Glutamatergic neuron (in vitro differentiated cells): ENCODE data around the gene PSMG1. TPM values are rescaled to one million over a fixed set of nuclear protein-coding genes. Genes with fewer than 3 reads are reported as not detected.
A peak's percentile ranks its signal among the peaks of the same experiment; 100 is the strongest.

ENCODE experiments used
- DNase-seq: peaks from one replicate; pipeline ENCODE4 v3.0.0; 2022
- H3K27ac Mint-ChIP-seq: one replicate; pipeline ENCODE4 v1.8.0; 2020; ENCODE audit warnings: mild to moderate bottlenecking, mixed read lengths, inconsistent platforms; ENCODE audit not compliant: unreplicated experiment
- H3K27me3 Mint-ChIP-seq: one replicate; pipeline ENCODE4 v1.8.0; 2020; ENCODE audit warnings: mild to moderate bottlenecking, moderate library complexity, mixed read lengths, inconsistent platforms; ENCODE audit not compliant: unreplicated experiment
- H3K36me3 Mint-ChIP-seq: one replicate; pipeline ENCODE4 v1.8.0; 2020; ENCODE audit warnings: mild to moderate bottlenecking, mixed read lengths, inconsistent platforms; ENCODE audit not compliant: unreplicated experiment
- H3K4me1 Mint-ChIP-seq: one replicate; pipeline ENCODE4 v1.8.0; 2020; ENCODE audit warnings: mild to moderate bottlenecking, low read depth, mixed read lengths, inconsistent platforms; ENCODE audit not compliant: unreplicated experiment
- H3K4me3 Mint-ChIP-seq: one replicate; pipeline ENCODE4 v1.8.0; 2020; ENCODE audit warnings: mild to moderate bottlenecking, mixed read lengths, inconsistent platforms; ENCODE audit not compliant: unreplicated experiment
- H3K9me3 Mint-ChIP-seq: one replicate; pipeline ENCODE4 v1.8.0; 2020; ENCODE audit warnings: mild to moderate bottlenecking, moderate library complexity, mixed read lengths, inconsistent platforms; ENCODE audit not compliant: unreplicated experiment
- total RNA-seq: library from RNA; stranded (reverse); fragmentation: NEBNext Ultra II Directional; extraction: Animal tissue kit (Norgen Biotek cat#: 25700); gene quantifications from one replicate; pipeline ENCODE4 v1.2.1, GENCODE V29; 2021; ENCODE audit not compliant: unreplicated experiment
- TF ChIP-seq, protein P1 (sequence below): fragments of 200-600 bp; sonication (generic); IDR thresholded peaks from one replicate; pipeline ENCODE4 v1.5.0; 2021; ENCODE audit not compliant: partially characterized antibody, unreplicated experiment

Gene PSMG1
- total RNA-seq, 1 donor from 2014 or later, result 28.7 TPM

DNA sequence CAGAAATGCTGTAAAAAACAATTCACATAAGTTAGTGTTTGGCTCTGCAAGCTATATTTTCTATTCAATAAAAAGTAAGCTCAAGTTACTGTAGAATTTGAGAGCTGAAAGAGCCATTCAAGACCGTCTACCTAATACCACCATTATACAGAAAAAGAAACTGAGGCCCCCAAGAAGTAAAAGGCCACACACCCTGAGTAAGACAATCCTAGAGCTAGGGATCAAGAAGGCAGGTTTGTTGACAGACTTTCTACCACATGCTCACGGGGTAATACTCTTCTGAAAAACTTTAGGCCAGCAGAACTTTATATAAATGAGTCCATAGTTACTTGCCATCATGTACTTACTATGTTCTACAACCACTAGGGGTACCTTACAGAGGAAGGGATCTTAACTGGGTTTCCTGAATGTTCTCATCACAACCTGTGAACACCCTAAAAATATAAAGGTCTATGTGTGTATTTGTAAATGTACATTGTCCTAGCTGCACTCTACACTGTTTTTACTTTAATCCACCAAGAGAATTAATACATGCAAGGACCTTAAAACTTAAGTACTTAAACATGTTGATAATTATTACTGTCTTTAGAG lies 2.7 kb downstream of the PSMG1 start:
- H3K9me3 Mint-ChIP-seq, result peaks cover 12% of the 10 kb centered on the region
- DNase-seq, result no peak
- H3K36me3 Mint-ChIP-seq, result no peaks in the 10 kb centered on the region
- no peak overlapping the region for H3K27ac Mint-ChIP-seq
- H3K4me3 Mint-ChIP-seq, result no peak overlapping the region
- H3K4me1 Mint-ChIP-seq, result peaks cover 11% of the 10 kb centered on the region
- peaks cover 10% of the 10 kb centered on the region for H3K27me3 Mint-ChIP-seq
- TF ChIP-seq, protein P1, sequence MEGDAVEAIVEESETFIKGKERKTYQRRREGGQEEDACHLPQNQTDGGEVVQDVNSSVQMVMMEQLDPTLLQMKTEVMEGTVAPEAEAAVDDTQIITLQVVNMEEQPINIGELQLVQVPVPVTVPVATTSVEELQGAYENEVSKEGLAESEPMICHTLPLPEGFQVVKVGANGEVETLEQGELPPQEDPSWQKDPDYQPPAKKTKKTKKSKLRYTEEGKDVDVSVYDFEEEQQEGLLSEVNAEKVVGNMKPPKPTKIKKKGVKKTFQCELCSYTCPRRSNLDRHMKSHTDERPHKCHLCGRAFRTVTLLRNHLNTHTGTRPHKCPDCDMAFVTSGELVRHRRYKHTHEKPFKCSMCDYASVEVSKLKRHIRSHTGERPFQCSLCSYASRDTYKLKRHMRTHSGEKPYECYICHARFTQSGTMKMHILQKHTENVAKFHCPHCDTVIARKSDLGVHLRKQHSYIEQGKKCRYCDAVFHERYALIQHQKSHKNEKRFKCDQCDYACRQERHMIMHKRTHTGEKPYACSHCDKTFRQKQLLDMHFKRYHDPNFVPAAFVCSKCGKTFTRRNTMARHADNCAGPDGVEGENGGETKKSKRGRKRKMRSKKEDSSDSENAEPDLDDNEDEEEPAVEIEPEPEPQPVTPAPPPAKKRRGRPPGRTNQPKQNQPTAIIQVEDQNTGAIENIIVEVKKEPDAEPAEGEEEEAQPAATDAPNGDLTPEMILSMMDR, result peak; percentile 25

DNA sequence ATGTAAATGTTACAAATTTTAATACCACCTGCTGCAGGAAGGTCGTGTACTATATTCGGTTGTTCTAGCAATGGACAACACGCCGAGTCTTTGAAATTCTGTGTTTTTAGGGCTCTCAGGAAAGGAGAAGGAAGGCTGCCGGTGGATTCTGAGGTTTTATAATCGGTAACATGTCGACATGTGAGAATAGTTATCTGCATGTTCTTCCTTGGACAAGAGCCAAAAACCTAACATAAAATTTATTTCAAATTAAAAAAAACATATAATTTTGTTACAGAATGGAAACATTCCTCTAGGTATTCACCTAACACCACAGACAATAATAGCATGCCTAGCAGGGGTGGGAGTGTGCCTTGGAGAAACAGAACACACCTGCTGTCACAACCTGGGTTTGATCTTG lies 4.8 kb downstream of the PSMG1 start:
- DNase-seq, result no peak
- no peak overlapping the region for H3K27ac Mint-ChIP-seq
- TF ChIP-seq, protein P1, result no peak
- peaks cover 10% of the 10 kb centered on the region for H3K27me3 Mint-ChIP-seq
- no peaks in the 10 kb centered on the region for H3K36me3 Mint-ChIP-seq
- H3K9me3 Mint-ChIP-seq, result peaks cover 9% of the 10 kb centered on the region
- peaks cover 5% of the 10 kb centered on the region for H3K4me1 Mint-ChIP-seq
- H3K4me3 Mint-ChIP-seq, result no peak overlapping the region

DNA sequence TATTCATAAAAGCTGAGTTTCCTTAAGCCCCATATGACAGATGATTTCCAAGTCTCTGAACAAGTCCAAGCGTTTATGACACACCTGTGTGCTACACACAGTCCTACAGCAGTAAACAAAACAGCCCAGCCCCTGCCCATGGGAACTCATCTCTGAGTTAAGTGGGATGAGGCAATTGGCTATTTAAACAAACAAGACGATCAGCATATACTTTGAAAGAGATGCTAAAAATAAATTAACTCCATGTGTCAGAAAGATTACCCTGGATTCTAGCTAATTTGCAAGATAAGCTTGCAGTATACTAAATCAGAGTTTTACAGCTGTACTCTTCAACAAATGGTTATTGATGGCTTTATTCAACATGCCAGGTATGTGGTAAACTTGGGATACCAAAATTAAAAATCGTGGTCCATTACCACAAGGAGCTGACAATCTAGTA lies 7.0 kb downstream of the PSMG1 start:
- Mint-ChIP-seq H3K4me3 (no peak overlapping the region), H3K27me3 (peaks cover 3% of the 10 kb centered on the region), H3K4me1 (peaks cover 3% of the 10 kb centered on the region), H3K9me3 (peaks cover 6% of the 10 kb centered on the region), H3K36me3 (no peaks in the 10 kb centered on the region), H3K27ac (no peak overlapping the region)
- TF ChIP-seq, protein P1, result no peak
- no peak for DNase-seq

DNA sequence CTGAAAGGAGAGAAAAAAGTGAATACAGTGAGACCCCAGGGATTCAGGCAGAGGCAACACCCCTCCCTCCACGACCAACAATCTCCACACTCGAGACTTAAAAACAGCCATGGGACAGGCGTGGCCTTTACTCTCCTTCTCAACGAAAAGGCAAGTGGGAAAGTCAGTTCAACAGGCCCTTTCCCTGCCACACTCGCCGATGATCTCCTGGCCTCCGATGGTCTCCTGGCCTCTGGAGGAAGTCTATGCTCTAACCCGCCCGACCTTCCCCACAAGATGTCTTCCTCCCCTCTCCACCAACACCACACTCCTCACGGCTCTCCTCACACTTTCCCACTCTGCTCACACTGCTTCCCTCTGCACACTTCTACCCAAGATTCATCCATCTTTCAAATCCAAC lies 7.6 kb downstream of the PSMG1 start:
- H3K4me3 Mint-ChIP-seq, result no peak overlapping the region
- no peak for DNase-seq
- peaks cover 3% of the 10 kb centered on the region for H3K4me1 Mint-ChIP-seq
- TF ChIP-seq, protein P1, result no peak
- no peaks in the 10 kb centered on the region for H3K36me3 Mint-ChIP-seq
- peaks cover 6% of the 10 kb centered on the region for H3K9me3 Mint-ChIP-seq
- H3K27me3 Mint-ChIP-seq, result peaks cover 3% of the 10 kb centered on the region
- peak overlapping the region; percentile 26 for H3K27ac Mint-ChIP-seq

DNA sequence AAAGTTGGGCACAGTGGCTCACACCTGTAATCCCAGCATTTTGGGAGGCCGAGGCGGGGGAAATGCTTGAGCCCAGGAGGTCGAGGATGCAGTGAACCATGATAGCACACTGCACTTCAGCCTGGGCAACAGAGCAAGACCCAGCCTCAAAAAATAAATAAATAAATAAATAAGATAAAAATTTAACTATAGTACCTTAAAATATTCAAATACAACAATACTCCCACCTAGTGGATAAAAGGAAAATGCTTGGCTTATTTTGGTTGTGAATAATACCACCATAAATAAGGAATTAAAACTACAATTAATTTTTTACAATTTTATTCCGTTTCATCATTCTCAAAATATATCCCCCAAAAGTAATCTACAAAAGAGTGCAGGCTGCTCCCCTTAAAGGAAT lies 8.1 kb downstream of the PSMG1 start:
- Mint-ChIP-seq H3K4me1 (peaks cover 3% of the 10 kb centered on the region), H3K36me3 (no peaks in the 10 kb centered on the region), H3K27ac (no peak overlapping the region)

More for the DNA sequence above, 8.1 kb downstream of the PSMG1 start:
- no peak for DNase-seq
- no peak overlapping the region for H3K4me3 Mint-ChIP-seq
- H3K27me3 Mint-ChIP-seq, result peaks cover 3% of the 10 kb centered on the region
- TF ChIP-seq, protein P1, result peak; percentile 74
- H3K9me3 Mint-ChIP-seq, result peaks cover 6% of the 10 kb centered on the region
